Fibroblast of lung (primary cell): ENCODE measurements around the gene NTRK2. TPM values are rescaled to one million over a fixed set of nuclear protein-coding genes. Genes with fewer than 3 reads are reported as not detected.

Experiments
- DNase-seq, 2 donors: peaks; one replicate each; pipeline versions ENCODE4 v3.0.0 to v3.0.0-alpha.2; 2010; ENCODE audit warnings: low read depth in 2 of 2
- H2AFZ ChIP-seq: 2 replicates; pipeline ENCODE4 v1.5.1; 2012; ENCODE audit warnings: low read length, control low read depth, inconsistent platforms
- H3K27ac ChIP-seq: 2 replicates; pipeline ENCODE4 v1.5.1; 2011; ENCODE audit warnings: low read length, control low read depth; ENCODE audit not compliant: insufficient read depth
- H3K27me3 ChIP-seq: 2 replicates; pipeline ENCODE4 v1.5.1; 2011; ENCODE audit warnings: mild to moderate bottlenecking, low read length; ENCODE audit not compliant: control insufficient read depth, insufficient read depth
- H3K36me3 ChIP-seq: 2 replicates; pipeline ENCODE4 v1.5.1; 2011; ENCODE audit warnings: low read length; ENCODE audit not compliant: control insufficient read depth, insufficient read depth
- H3K4me1 ChIP-seq: 2 replicates; pipeline ENCODE4 v1.5.1; 2011; ENCODE audit warnings: low read length; ENCODE audit not compliant: control insufficient read depth, insufficient read depth; ENCODE audit errors: extremely low read depth
- H3K4me2 ChIP-seq: 2 replicates; pipeline ENCODE4 v1.5.1; 2011; ENCODE audit warnings: low read length, control low read depth; ENCODE audit not compliant: insufficient read depth; ENCODE audit errors: extremely low read depth
- H3K4me3 ChIP-seq, 4 experiments: fragments of 200-600 bp in 1 of 4; sonication (generic) in 1 of 4; replicated peaks in 1 of 4; 2 replicates each; pipeline ENCODE4 v1.5.1; 2011 to 2016; ENCODE audit warnings: low read length in 4 of 4, low read depth in 3 of 4, mild to moderate bottlenecking in 3 of 4, control low read depth in 2 of 4, inconsistent platforms in 1 of 4, mixed read lengths in 1 of 4; ENCODE audit not compliant: insufficient read depth in 1 of 4; ENCODE audit errors: control extremely low read depth in 1 of 4
- H3K79me2 ChIP-seq: 2 replicates; pipeline ENCODE4 v1.5.1; 2012; ENCODE audit warnings: mild to moderate bottlenecking, low read length, inconsistent platforms; ENCODE audit not compliant: control insufficient read depth, insufficient read depth
- H3K9ac ChIP-seq: 2 replicates; pipeline ENCODE4 v1.5.1; 2011; ENCODE audit warnings: mild to moderate bottlenecking, low read length, control low read depth; ENCODE audit not compliant: insufficient read depth
- H3K9me3 ChIP-seq: 2 replicates; pipeline ENCODE4 v1.5.1; 2012; ENCODE audit warnings: low read depth, low read length; ENCODE audit not compliant: control insufficient read depth, insufficient read depth
- H4K20me1 ChIP-seq: 2 replicates; pipeline ENCODE4 v1.5.1; 2011; ENCODE audit warnings: low read length; ENCODE audit not compliant: control insufficient read depth, insufficient read depth; ENCODE audit errors: extremely low read depth
- CTCF ChIP-seq, 2 donors: IDR thresholded peaks in 1 of 2; conservative IDR thresholded peaks in 1 of 2; 1 replicate in 1 of 2; 2 replicates in 1 of 2; pipeline ENCODE4 v1.5.1; 2011 to 2012; ENCODE audit warnings: low read length in 2 of 2, control low read depth in 1 of 2, inconsistent platforms in 1 of 2, low read depth in 1 of 2, mild to moderate bottlenecking in 1 of 2
- EZH2 ChIP-seq: IDR thresholded peaks from 2 replicates; pipeline ENCODE4 v1.5.1; 2012; ENCODE audit warnings: low read length, control low read depth, mild to moderate bottlenecking; ENCODE audit errors: missing control alignments
- polyA plus RNA-seq, 2 donors: library from polyadenylated mRNA; depleted of rRNA in 1 of 2; stranded (reverse) in 1 of 2; unstranded in 1 of 2; fragments of >200 nt; gene quantifications; 2 replicates each; pipeline ENCODE4 v1.2.1, GENCODE V29; 2011 to 2012; ENCODE audit warnings: missing spikeins in 1 of 2
- total RNA-seq: library from RNA; depleted of rRNA; stranded (reverse); fragments of >200 nt; gene quantifications from 2 replicates; pipeline ENCODE4 v1.2.1, GENCODE V29; 2014

The NTRK2 gene
- total and polyA plus RNA-seq, 2 donors (not counting 1 experiment from before 2014, with no cell fraction given), result 0.66 to 1.1 TPM

- Histone ChIP-seq H3K4me1 (no peaks in the 10 kb centered on the region), H3K27me3 (no peaks in the 10 kb centered on the region), H3K4me3 (no peak overlapping the region), H4K20me1 (no peaks in the 10 kb centered on the region), H3K79me2 (no peaks in the 10 kb centered on the region), H3K27ac (no peak overlapping the region), H2AFZ (no peak overlapping the region), H3K9me3 (no peaks in the 10 kb centered on the region), H3K9ac (no peak overlapping the region), H3K36me3 (no peaks in the 10 kb centered on the region), H3K4me2 (no peak overlapping the region)
- TF ChIP-seq CTCF (conservative IDR thresholded peaks at IDR 0.05 in 1 of 2, IDR thresholded peaks at IDR 0.05 in 1 of 2; ENCODE audit: low read depth in 1 of 2, low read length in 2 of 2) (no peak), EZH2 (no peak)
- no peak for DNase-seq
Observed at GRCh38 chr9:84852617-84853301, 183.2 kb downstream of the NTRK2 start.

- H3K27me3 ChIP-seq, result no peaks in the 10 kb centered on the region
- no peaks in the 10 kb centered on the region for H3K36me3 ChIP-seq
- no peaks in the 10 kb centered on the region for H3K4me1 ChIP-seq
- H3K4me3 ChIP-seq, result no peak overlapping the region
- TF ChIP-seq CTCF (conservative IDR thresholded peaks at IDR 0.05 in 1 of 2, IDR thresholded peaks at IDR 0.05 in 1 of 2; ENCODE audit: low read depth in 1 of 2, low read length in 2 of 2) (no peak), EZH2 (no peak)
- H4K20me1 ChIP-seq, result no peaks in the 10 kb centered on the region
- H3K9me3 ChIP-seq, result no peaks in the 10 kb centered on the region
- H3K9ac ChIP-seq, result no peak overlapping the region
- no peak overlapping the region for H2AFZ ChIP-seq
- H3K79me2 ChIP-seq, result no peaks in the 10 kb centered on the region
- DNase-seq, result peak in 1 of 2 donors; percentile 64
- H3K27ac ChIP-seq, result no peak overlapping the region
- no peak overlapping the region for H3K4me2 ChIP-seq
Observed at GRCh38 chr9:84856181-84856632, 186.7 kb downstream of the NTRK2 start.

GRCh38 chr9:84857211-84857610 lies 187.7 kb downstream of the NTRK2 start:
- Histone ChIP-seq H3K9me3 (no peaks in the 10 kb centered on the region), H3K4me1 (no peaks in the 10 kb centered on the region), H3K79me2 (no peaks in the 10 kb centered on the region), H3K27ac (no peak overlapping the region), H4K20me1 (no peaks in the 10 kb centered on the region), H2AFZ (no peak overlapping the region), H3K9ac (no peak overlapping the region), H3K27me3 (no peaks in the 10 kb centered on the region), H3K36me3 (no peaks in the 10 kb centered on the region), H3K4me3 (no peak overlapping the region), H3K4me2 (no peak overlapping the region)
- DNase-seq, result no peak
- no peak for TF ChIP-seq EZH2
- no peak for TF ChIP-seq CTCF (conservative IDR thresholded peaks at IDR 0.05 in 1 of 2, IDR thresholded peaks at IDR 0.05 in 1 of 2; ENCODE audit: low read depth in 1 of 2, low read length in 2 of 2)
